ENCODE measurements around the gene SHOC2.
"Not testable (repeated sequence)": the region's sequence is repeated elsewhere in the genome, so short reads cannot be mapped to it uniquely, and the experiment has no call there.

SHOC2 gene

GRCh38 chr10:110900983-110901382 lies 18.4 kb upstream of the SHOC2 start:
- in situ Hi-C loops (cut with HindIII; ENCODE audit: low sequenced_read_pairs), result no loop called here

- in situ Hi-C loops (cut with HindIII; ENCODE audit: low sequenced_read_pairs), result no loop called here
Measured at GRCh38 chr10:110901954-110902819, 17.2 kb upstream of the SHOC2 start.

- in situ Hi-C loops (cut with HindIII; ENCODE audit: low sequenced_read_pairs), result no loop called here
Measured at GRCh38 chr10:110903280-110904278, 15.8 kb upstream of the SHOC2 start.

GRCh38 chr10:110910138-110910537 lies 9.3 kb upstream of the SHOC2 start:
- in situ Hi-C loops (cut with HindIII; ENCODE audit: low sequenced_read_pairs), result no loop called here

GRCh38 chr10:110912374-110912773 lies 7.0 kb upstream of the SHOC2 start:
- in situ Hi-C loops (cut with HindIII; ENCODE audit: low sequenced_read_pairs), result no loop called here

GRCh38 chr10:110914431-110914830 lies 5.0 kb upstream of the SHOC2 start:
- in situ Hi-C loops (cut with HindIII; ENCODE audit: low sequenced_read_pairs), result no loop called here

GRCh38 chr10:110915035-110915434 lies 4.4 kb upstream of the SHOC2 start:
- in situ Hi-C loops (cut with HindIII; ENCODE audit: low sequenced_read_pairs), result no loop called here

- in situ Hi-C loops (cut with HindIII; ENCODE audit: low sequenced_read_pairs), result not testable (repeated sequence)
Measured at GRCh38 chr10:110915600-110915999, 3.8 kb upstream of the SHOC2 start.

GRCh38 chr10:110916554-110917346 lies 2.7 kb upstream of the SHOC2 start:
- in situ Hi-C loops (cut with HindIII; ENCODE audit: low sequenced_read_pairs), result no loop called here

- in situ Hi-C loops (cut with HindIII; ENCODE audit: low sequenced_read_pairs), result no loop called here
Measured at GRCh38 chr10:110918269-110918642, 1.1 kb upstream of the SHOC2 start.

GRCh38 chr10:110918643-110919348 lies 608 bp upstream of the SHOC2 start, which contains the start of gene BBIP1:
Gene BBIP1 (minus strand): TSS chr10:110919180. CDS start chr10:110918157, 1,023 bp downstream.
- in situ Hi-C loops (cut with HindIII; ENCODE audit: low sequenced_read_pairs), result no loop called here

GRCh38 chr10:110919971-110920881 lies 822 bp downstream of the SHOC2 start:
- in situ Hi-C loops (cut with HindIII; ENCODE audit: low sequenced_read_pairs), result no loop called here

- in situ Hi-C loops (cut with HindIII; ENCODE audit: low sequenced_read_pairs), result no loop called here
Measured at GRCh38 chr10:110923856-110924493, 4.6 kb downstream of the SHOC2 start.

- in situ Hi-C loops (cut with HindIII; ENCODE audit: low sequenced_read_pairs), result no loop called here
Measured at GRCh38 chr10:110927461-110927860, 8.1 kb downstream of the SHOC2 start.

GRCh38 chr10:110931769-110932381 lies 12.5 kb downstream of the SHOC2 start:
- in situ Hi-C loops (cut with HindIII; ENCODE audit: low sequenced_read_pairs), result no loop called here

- in situ Hi-C loops (cut with HindIII; ENCODE audit: low sequenced_read_pairs), result no loop called here
Measured at GRCh38 chr10:110932505-110933180, 13.2 kb downstream of the SHOC2 start.

GRCh38 chr10:110936757-110937156 lies 17.4 kb downstream of the SHOC2 start:
- in situ Hi-C loops (cut with HindIII; ENCODE audit: low sequenced_read_pairs), result no loop called here

GRCh38 chr10:110939419-110939818 lies 20.0 kb downstream of the SHOC2 start:
- in situ Hi-C loops (cut with HindIII; ENCODE audit: low sequenced_read_pairs), result no loop called here

All from endothelial cell of hepatic sinusoid (primary cell).